ENCODE results near the gene PATJ. TPM values are rescaled to one million over a fixed set of nuclear protein-coding genes. Genes with fewer than 3 reads are reported as not detected.

The PATJ gene
- total RNA-seq, 6 experiments from 2014 or later = 19.0 to 49.0 (median 26.7) TPM

DNA sequence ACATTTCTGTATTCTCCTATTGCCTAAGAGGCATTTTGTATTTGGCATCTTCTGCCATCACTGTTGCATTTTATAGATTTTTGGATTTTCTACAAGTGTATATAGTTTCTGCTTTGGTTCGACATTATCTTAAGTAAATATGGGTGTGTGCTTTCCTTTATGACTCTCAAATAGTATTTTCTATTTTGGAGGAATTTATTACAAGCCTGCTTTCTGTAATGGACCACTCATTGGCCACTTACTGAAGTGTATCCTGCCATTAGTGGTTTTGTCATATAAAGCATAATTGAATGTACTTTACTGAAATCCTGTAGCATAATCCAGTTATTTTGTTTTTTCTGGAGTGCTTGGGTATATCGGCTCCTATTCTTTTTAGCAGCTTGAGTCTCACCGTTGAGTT lies 184.3 kb downstream of the PATJ start:
- H3K4me3 ChIP-seq = no peak overlapping the region
- ATAC-seq = no peak
- no peak overlapping the region for H3K27ac ChIP-seq
- no peak for TF ChIP-seq POLR2A (IDR thresholded peaks at IDR 0.05)
- TF ChIP-seq, protein P1, sequence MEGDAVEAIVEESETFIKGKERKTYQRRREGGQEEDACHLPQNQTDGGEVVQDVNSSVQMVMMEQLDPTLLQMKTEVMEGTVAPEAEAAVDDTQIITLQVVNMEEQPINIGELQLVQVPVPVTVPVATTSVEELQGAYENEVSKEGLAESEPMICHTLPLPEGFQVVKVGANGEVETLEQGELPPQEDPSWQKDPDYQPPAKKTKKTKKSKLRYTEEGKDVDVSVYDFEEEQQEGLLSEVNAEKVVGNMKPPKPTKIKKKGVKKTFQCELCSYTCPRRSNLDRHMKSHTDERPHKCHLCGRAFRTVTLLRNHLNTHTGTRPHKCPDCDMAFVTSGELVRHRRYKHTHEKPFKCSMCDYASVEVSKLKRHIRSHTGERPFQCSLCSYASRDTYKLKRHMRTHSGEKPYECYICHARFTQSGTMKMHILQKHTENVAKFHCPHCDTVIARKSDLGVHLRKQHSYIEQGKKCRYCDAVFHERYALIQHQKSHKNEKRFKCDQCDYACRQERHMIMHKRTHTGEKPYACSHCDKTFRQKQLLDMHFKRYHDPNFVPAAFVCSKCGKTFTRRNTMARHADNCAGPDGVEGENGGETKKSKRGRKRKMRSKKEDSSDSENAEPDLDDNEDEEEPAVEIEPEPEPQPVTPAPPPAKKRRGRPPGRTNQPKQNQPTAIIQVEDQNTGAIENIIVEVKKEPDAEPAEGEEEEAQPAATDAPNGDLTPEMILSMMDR (IDR thresholded peaks at IDR 0.05) = no peak
- no peaks in the 10 kb centered on the region for H3K9me3 ChIP-seq
- intact Hi-C loops (cut with DNase I) = no loop called here
- H3K36me3 ChIP-seq = peaks cover 0 to 15% (median 1%) of the 10 kb centered on the region in 4 donors
- H3K27me3 ChIP-seq = no peaks in the 10 kb centered on the region
- no peak for DNase-seq
- H3K4me1 ChIP-seq = no peaks in the 10 kb centered on the region
- WGBS (ENCODE audit: insufficient coverage, low coverage, low lambda C conversion rate, missing lambda C conversion rate) = 91% methylated on average over 3 of the region's 3 CpGs

DNA sequence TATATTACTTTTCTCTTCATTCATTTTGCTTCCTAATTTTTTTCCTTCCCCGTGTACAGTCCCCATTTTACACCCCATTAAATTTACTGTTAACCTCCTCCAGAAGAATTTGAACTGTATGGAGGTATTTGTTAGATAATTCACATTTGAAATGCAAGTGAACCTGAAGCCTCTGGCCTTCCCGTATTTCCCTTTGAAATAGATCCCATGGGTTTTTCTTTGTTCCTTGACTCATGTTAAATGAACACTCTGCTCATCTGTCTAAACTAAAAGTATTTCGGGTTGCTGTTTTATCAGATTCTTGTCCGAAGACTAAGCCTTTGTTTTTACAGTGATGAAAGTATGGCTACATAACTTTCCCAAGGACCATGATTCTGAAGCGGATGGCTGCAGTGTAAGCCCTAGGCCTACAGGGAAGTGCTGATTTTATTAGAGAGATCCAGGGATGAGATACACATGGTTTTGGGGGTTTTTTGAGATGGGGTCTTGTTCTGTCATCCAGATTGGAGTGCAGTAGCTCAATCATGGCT lies 187.9 kb downstream of the PATJ start:
- no peaks in the 10 kb centered on the region for H3K4me1 ChIP-seq
- no peak overlapping the region for H3K27ac ChIP-seq
- intact Hi-C loops (cut with DNase I) = no loop called here
- no peak for TF ChIP-seq POLR2A (IDR thresholded peaks at IDR 0.05)
- TF ChIP-seq, protein P1 (IDR thresholded peaks at IDR 0.05) = no peak
- WGBS (ENCODE audit: insufficient coverage, low coverage, low lambda C conversion rate, missing lambda C conversion rate) = 93% methylated on average over 5 of the region's 5 CpGs
- H3K36me3 ChIP-seq = peaks cover 0 to 15% (median 1%) of the 10 kb centered on the region in 4 donors
- no peaks in the 10 kb centered on the region for H3K9me3 ChIP-seq
- DNase-seq (no peak), ATAC-seq (no peak)
- H3K4me3 ChIP-seq = no peak overlapping the region
- H3K27me3 ChIP-seq = no peaks in the 10 kb centered on the region

- no peaks in the 10 kb centered on the region for H3K9me3 ChIP-seq
- no peak overlapping the region for H3K27ac ChIP-seq
- H3K36me3 ChIP-seq = peaks cover 0 to 15% (median 1%) of the 10 kb centered on the region in 4 donors
- H3K4me1 ChIP-seq = no peaks in the 10 kb centered on the region
- DNase-seq = no peak
- H3K27me3 ChIP-seq = no peaks in the 10 kb centered on the region
- no peak for TF ChIP-seq POLR2A (IDR thresholded peaks at IDR 0.05)
- TF ChIP-seq, protein P1 (IDR thresholded peaks at IDR 0.05) = no peak
- intact Hi-C loops (cut with DNase I) = no loop called here
- H3K4me3 ChIP-seq = no peak overlapping the region
- 98% methylated on average over 3 of the region's 3 CpGs for WGBS (ENCODE audit: insufficient coverage, low coverage, low lambda C conversion rate, missing lambda C conversion rate)
- ATAC-seq = no peak
Observed at GRCh38 chr1:61931587-61932279, 189.5 kb downstream of the PATJ start.

DNA sequence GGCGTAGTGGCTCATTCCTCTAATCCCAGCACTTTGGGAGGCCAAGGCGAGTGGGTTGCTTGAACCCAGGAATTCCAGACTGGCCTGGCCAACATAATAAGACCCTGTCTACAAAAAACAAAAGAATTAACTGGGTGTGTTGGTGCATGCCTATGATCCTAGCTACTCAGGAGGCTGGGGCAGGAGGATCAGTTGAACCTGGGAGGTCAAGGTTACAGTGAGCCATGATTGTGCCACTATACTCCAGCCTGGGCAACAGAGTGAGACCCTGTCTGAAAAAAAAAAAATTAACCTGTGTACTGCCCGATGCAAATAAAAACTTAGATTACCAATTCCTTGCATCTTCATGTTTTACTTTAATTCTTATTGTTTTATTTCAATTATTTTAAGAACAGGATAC lies 193.2 kb downstream of the PATJ start:
- Histone ChIP-seq H3K4me3 (no peak overlapping the region), H3K9me3 (no peaks in the 10 kb centered on the region), H3K4me1 (no peaks in the 10 kb centered on the region), H3K27me3 (no peaks in the 10 kb centered on the region), H3K27ac (no peak overlapping the region), H3K36me3 (no peaks in the 10 kb centered on the region)
- no peak for ATAC-seq
- TF ChIP-seq, protein P1 (IDR thresholded peaks at IDR 0.05) = no peak
- TF ChIP-seq POLR2A (IDR thresholded peaks at IDR 0.05) = no peak
- WGBS (ENCODE audit: insufficient coverage, low coverage, low lambda C conversion rate, missing lambda C conversion rate) = 100% methylated on average over 3 of the region's 3 CpGs
- intact Hi-C loops (cut with DNase I) = no loop called here
- no peak for DNase-seq
